ENCODE measurements around the gene CNR2.

- no peak for TF ChIP-seq CTCF (conservative IDR thresholded peaks at IDR 0.05; ENCODE audit: low read depth, low read length)
- peak; percentile 94 for TF ChIP-seq POLR2A (IDR thresholded peaks at IDR 0.05; ENCODE audit: low read depth, low read length)
- no peak for TF ChIP-seq RAD21 (IDR thresholded peaks at IDR 0.05; ENCODE audit: low read length)
- TF ChIP-seq MXI1 (IDR thresholded peaks at IDR 0.05; ENCODE audit: borderline replicate concordance, low read depth, low read length), result 0 out of 2 replicates have a peak, but pooled peaks have one; percentile 21
- no peak for TF ChIP-seq RFX5 (IDR thresholded peaks at IDR 0.05; ENCODE audit: low read depth, low read length)
- TF ChIP-seq RCOR1 (IDR thresholded peaks at IDR 0.05; ENCODE audit: insufficient replicate concordance, low read length), result no peak
- no peak for TF ChIP-seq MAFK (IDR thresholded peaks at IDR 0.05; ENCODE audit: low read depth, low read length)
- TF ChIP-seq NFE2L2 (IDR thresholded peaks at IDR 0.05; ENCODE audit: low read depth, low read length), result no peak
- peak; percentile 92 for TF ChIP-seq USF2 (IDR thresholded peaks at IDR 0.05; ENCODE audit: low read depth, low read length)
- no peak for TF ChIP-seq SMC3 (IDR thresholded peaks at IDR 0.05; ENCODE audit: low read depth, low read length)
- TF ChIP-seq BHLHE40 (IDR thresholded peaks at IDR 0.05; ENCODE audit: low read depth, low read length), result peak; percentile 79
- no peak for TF ChIP-seq CEBPB (IDR thresholded peaks at IDR 0.05; ENCODE audit: low read depth, low read length)
- TF ChIP-seq FOS (IDR thresholded peaks at IDR 0.05; ENCODE audit: low read depth, low read length), result no peak
Observed at GRCh38 chr1:23825076-23825761, 87.9 kb downstream of the CNR2 start, which contains the start of gene HMGCL.
